ENCODE data around the gene LHPP.
A peak's percentile ranks its signal among the peaks of the same experiment; 100 is the strongest.
"Not testable (repeated sequence)": the region's sequence is repeated elsewhere in the genome, so short reads cannot be mapped to it uniquely, and the experiment has no call there.

Gene LHPP

GRCh38 chr10:124539935-124540641 is 78.5 kb downstream of the LHPP start:
- DNase-seq = peak; percentile 55 to 62 (median 60)

- no peak for DNase-seq
Observed at GRCh38 chr10:124541076-124541903, 79.7 kb downstream of the LHPP start.

GRCh38 chr10:124542336-124542735 is 80.7 kb downstream of the LHPP start:
- no peak for DNase-seq

DNA sequence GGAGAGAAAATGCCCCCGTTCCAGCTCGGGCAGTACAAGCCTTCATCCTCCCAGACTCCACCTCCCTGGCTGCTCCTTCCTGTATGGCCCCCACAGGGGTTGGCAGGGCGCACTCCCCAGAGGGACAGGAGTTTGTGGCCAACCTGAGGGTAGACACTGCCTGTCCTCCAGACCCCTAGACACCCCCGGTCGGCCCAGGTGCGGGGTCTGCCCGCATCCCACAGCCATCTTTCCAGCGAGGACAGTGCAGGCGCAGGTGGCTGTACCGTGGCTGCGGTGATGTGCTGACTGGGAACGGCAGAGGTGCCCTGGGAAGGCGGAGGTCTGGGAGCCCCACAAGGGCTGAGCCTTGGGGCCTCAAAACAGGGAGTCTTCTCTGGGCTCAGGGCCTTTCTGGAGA is 81.5 kb downstream of the LHPP start:
- DNase-seq = no peak

DNA sequence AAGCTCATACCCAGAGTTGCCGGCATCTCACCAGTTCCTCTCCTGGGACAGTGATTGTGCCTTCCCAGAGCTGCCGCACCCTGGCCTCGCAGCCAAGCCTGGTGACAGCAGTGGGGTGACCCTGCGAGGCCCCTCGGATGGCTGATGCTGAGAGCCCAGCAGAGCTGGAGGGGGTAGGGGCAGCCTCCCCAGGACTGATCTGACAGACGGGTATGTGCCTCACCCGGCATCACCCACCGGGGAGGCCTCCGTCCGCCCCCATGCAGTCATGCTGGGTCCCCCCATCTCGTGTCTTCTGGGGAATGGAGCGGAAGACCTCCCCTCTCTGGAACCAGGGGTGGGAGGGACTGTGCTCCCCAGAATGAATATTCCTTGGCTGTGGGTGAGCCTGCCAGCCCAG is 82.3 kb downstream of the LHPP start:
- DNase-seq = no peak

DNA sequence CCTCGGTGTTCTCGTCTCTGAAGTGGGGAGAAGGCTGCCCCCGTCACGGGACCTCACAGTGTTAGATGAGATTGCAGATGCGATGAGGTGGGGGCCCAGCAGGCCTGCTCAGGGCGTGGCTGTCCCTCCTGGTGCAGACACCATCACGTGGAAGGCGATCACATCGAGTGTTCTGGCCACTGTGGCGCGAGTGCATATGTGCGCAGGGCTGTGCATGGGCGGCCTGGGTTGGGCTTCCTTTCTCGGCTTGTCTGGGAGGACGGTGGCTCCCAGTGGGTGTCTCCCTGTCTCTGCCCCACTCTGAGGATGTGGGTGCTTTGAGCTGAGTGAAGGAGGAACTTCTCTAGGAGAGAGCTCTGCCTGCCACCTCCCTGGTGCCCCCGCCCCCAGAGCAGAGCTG is 83.1 kb downstream of the LHPP start:
- no peak for DNase-seq

DNA sequence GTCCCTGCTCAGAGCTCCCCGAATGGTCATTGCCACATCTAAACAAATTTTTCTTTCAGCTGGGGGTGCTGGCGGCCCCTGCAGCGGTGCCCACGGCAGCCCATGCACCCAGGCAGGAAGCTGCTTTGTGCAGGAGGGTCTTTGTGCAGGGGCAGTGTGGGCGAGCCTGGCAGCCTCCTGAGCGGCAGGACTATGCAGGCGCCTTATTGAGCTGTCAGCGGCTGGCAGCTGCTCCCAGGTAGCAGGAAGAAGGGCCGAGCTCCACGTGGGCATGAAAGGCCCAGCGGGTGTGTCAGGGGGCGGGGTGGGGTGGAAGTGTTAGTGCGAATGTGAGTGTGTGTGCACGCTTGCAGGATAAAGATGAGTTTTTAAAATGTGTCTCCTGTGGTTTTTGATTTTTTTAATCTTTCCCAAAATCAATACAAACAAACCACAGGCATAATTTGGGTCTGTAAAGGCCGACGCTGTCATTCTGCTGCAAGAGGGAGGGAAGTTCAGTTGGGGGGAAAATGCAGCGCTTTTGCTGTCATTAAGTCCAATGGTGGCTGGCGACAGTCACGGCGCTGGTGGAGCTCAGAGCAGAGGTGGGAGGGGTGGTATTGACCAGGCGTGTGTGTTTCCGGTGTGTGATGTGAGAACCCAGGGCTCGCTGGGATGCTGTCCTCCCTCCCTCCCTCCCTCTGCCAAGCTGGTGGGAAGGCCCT is 83.9 kb downstream of the LHPP start:
- no peak for DNase-seq

- no peak for DNase-seq
Observed at GRCh38 chr10:124546055-124546369, 84.4 kb downstream of the LHPP start.

GRCh38 chr10:124546957-124547646 is 85.5 kb downstream of the LHPP start:
- no peak for DNase-seq

DNA sequence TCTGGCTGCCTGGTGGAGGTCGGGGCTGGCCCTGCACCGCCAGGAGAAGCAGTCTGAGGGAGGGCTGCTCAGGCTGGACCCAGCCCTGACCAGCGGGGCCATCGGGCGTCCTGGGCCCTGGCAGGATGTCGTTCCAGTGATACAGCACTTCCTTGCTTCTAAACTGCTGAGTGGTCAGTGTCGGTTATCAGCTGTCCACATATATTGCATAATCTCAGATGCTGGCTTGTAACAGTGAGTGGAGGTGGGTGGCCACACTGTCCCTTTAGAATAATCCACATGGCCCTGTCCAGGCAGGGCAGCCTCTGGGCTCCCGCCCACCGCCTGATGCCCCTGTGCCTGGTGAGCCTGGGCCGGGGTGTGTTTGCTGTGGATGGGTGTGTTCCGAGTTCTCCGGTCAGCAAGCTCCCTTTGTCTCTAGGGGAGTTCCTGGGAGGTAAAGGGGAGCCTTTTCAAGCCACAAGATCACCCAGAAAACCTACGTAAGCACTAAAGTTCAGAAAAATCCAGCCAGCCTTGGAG is 86.1 kb downstream of the LHPP start:
- no peak for DNase-seq

- DNase-seq = not testable (repeated sequence)
Observed at GRCh38 chr10:124549171-124549570, 87.5 kb downstream of the LHPP start.

DNA sequence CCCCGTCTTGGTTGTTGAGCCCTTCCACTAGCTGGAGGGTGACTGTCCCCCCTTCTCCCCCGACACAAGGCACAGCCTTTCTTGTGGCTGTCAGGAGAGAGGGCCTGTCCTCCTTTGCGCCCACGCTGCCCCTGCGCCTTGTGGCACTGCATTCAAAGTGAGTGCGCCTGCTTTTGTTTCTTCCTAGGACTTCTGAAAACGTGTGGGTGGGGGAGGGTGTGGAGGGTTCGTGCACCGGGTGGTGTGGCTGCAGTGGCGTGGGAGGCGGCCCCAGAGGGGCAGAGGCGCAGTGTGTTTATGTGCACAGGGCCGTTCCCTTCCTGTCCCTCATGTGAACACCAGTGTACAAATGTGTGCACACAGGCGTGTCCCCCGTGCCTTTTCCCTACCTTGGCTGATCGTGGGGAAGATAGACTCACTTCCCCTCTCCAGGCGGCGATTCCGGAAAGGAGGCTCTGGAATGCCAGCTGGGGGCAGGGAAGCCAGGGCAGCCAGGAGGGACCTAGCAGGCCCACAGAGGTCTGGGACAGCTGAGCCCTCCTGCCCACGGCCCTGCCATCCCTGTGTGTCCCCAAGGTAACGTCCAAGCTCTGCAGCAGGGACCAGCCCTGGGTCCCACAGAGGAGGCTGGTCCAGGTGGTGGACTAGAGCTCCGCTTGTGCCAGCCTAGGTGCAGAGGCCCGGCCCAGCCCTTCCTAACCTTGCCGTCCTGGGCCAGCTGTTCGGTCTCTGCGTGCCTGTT is 88.8 kb downstream of the LHPP start:
- no peak for DNase-seq

DNA sequence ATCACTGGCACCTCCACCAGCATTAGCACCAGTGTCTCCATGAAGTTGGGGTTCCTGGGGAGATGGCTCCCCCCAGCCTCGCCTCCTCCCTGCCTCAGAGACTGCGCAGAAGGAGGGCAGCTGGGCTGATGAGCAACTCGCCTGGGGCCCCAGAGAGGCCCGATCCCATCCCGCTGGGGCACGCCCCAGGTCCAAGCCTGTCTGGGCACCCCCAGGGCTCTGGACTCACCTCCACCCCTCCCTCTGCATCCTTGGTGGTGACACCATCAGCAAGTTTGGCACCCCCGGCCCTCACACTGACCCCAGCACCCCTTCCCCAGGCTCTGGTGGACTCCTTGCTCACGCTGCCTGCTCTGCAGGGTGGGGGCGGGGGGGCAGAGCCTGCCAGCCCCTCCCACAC is 89.5 kb downstream of the LHPP start:
- no peak for DNase-seq

GRCh38 chr10:124551755-124552154 is 90.1 kb downstream of the LHPP start:
- DNase-seq = no peak

GRCh38 chr10:124552691-124553276 is 91.2 kb downstream of the LHPP start:
- DNase-seq = no peak

GRCh38 chr10:124554085-124554858 is 92.6 kb downstream of the LHPP start:
- DNase-seq = no peak

DNA sequence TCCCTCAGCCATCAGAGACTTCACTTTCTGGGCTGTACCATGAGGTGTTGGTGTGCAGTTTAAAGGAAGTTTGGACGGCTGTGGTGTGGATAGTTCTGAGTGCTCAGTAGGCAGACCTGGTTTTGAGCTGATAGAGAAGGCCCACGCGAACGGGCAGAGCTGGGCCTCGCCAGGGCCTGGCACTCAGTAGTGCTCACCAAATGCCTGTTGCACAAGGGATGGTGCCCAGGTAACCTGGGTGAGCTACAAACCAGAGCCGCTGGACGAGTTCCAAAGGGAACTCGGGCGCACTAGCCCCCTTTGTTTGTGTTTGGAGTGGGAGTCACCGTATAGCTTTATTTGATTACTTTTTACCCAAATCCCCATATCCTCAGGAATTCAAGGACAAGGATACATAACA is 95.5 kb downstream of the LHPP start:
- no peak for DNase-seq

- DNase-seq = no peak
Observed at GRCh38 chr10:124557648-124558338, 96.2 kb downstream of the LHPP start.

DNA sequence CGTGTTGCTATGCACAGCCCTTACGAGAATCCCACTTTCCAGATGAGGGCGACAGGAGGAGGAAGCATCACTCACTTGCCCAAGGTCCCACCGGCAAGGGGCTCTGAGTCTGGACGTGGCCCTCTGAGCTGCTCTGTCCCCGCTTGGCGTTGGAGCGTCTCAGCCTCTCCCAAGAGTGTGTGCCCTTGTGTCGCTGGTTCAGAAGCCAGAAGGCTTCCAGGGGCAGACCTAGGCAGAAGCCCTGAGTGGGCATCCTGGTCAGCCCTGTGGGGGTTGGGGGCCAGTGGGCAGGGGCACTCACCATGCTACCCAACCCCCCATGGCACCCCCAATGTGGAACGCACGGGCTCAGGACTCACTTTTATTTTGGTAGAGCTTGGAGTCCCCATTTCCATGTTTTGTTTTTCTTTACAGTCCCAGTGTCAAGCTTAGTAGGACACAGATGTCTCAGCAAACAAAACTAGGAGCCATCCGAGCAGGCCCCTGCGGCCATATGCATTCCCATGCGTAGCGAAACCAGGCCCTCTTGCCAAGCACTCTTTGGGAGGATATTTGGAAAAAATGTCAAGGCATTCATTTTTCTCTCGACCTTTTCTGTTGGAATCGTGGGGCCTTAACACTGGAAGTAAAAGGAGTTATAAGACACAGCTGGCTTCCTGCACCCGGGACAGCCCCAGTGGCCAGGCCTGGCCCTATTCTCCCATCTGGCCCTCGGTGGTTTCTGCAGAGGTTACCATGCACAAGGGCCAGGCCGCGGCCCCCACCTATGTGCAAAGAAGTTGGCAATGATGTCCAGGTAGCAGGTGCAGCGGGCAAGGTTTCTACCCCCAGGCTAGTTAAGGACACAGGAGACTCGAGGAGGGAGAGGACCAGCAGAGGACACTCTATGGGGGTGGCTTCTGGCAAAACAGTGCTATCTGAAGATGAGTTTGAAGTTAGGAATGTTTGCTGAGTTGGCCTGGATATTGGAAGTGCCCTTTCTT is 97.0 kb downstream of the LHPP start:
- no peak for DNase-seq

Measured in activated CD4-positive, CD25-positive, alpha-beta regulatory T cell (primary cell).